T-helper 1 cell (primary cell): ENCODE results near the gene TPST2.
"Not testable (repeated sequence)": the region's sequence is repeated elsewhere in the genome, so short reads cannot be mapped to it uniquely, and the experiment has no call there.

Experiments
- DNase-seq, 5 donors: peaks; one replicate each; pipeline ENCODE4 v3.0.0-alpha.2; 2012 to 2020
- total RNA-seq, 4 donors: gene quantifications; one replicate each; lab custom pipeline; 2026; lab: John Stamatoyannopoulos, UW

The TPST2 gene
- total RNA-seq, result 29.9 to 34.9 (median 32.8) reads per million in 4 donors

GRCh38 chr22:26589845-26590736, at the start of gene TPST2:
Gene TPST2 (minus strand): TSS chr22:26590132. CDS start chr22:26541630, 48,502 bp downstream.
- DNase-seq, result peak; percentile 69 to 81 (median 70)

- DNase-seq, result no peak
Measured at GRCh38 chr22:26636296-26636695, 46.4 kb upstream of the TPST2 start.

DNA sequence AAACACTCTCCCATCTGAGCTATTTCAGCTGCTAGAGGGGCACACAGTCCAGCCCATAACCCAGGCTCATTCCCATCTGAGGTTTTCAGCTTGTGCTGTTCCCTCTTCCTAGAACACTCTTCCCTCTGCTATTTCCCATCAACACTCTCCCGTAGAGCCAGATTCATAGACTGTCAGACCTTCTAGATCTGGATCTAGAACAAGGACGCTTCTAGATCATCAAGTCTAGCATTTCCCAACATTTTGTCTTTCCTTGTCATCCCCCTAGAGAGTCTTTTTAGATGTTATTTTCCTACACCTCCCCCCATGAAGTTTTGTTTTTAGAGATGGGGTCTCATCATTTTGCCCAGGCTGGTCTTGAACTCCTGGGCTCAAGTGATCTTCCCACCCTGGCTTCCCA, 45.2 kb upstream of the TPST2 start:
- no peak for DNase-seq

DNA sequence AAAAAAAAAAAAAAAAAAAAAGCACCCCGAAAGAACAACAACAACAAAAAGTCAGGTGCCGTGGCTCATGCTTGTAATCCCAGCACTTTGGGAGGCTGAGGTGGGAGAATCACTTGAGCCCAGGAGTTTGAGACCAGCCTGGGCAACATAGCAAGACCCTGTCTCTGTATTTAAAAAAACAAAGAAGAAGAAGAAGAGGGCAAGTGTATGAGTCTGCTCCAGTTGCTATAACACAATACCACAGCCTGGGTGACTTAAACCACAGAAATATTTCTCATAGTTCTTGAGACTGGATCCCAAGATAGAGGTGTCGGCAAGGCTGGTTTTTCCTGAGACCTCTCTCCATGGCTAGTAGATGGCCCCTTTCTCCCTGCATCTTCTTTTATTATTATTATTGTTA, 44.3 kb upstream of the TPST2 start:
- DNase-seq, result no peak

DNA sequence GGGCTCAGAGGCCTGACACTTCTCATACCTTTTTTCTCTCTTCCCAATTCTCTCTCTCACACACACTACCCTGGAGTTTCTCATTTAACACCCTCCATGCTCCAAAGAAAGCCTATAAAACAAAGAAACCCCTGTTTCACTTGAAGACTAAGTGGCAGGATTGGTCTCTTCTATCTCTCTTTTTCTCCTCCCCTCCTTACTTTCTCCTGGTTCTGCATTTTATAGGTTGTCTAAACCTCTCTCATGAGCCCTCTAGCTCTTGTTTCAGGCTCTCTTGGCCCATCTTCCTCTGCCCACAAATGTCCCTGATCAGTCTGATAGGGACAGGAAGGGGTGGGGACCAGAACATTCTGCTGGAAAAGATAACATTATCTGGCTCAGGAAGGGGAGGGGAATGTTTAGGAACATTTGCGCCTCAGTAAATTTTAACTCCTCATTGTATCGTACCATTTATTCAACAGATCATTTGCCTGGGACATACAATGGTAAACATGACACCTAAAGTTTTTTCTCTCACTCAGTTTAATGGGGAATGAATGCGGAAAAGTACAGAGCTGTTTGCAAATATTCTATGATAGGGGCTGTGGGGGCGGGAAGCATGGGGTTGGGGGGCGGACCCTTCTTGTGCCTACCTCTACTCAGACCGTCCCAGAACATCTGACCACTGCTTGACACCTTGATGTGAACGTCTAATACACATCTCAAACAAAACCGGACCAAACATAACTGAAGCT, 42.7 kb upstream of the TPST2 start:
- no peak for DNase-seq

GRCh38 chr22:26631282-26631681, 41.4 kb upstream of the TPST2 start:
- no peak for DNase-seq

DNA sequence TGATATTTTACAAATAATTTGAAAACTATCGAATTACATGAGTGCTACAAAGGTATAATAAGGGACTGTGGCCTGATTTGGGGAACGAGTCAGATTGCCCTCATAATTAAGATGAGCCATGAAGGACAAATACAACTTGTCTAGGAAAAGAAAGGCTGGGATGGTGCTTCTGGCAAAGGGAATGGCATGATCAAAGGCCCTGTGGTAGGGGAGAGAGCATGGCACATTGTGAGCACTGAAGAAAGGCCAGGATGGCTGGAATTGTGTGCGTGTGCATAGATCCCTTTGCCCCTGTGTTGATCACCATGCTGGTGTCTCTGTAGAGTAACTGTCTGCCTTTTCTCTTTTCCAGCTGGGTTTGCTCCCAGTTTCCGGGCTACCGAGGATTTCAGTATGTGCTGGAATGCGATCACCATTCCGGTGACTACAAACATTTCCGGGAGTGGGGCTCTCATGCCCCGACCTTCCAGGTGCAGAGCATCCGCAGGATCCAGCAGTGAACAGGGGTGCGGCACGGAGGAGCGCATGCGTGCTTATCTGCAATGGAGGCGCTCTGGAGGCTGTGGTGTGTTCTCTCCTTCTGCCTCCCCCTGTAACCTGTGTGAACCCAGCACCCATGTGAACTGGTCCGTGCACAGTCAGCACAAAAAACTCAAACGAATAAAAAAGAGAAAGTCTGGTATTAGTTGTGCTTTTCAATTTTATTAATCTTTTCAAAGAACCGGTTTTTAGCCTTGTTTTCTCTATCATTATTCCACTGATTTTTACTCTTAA, 40.2 kb upstream of the TPST2 start:
- no peak for DNase-seq

DNA sequence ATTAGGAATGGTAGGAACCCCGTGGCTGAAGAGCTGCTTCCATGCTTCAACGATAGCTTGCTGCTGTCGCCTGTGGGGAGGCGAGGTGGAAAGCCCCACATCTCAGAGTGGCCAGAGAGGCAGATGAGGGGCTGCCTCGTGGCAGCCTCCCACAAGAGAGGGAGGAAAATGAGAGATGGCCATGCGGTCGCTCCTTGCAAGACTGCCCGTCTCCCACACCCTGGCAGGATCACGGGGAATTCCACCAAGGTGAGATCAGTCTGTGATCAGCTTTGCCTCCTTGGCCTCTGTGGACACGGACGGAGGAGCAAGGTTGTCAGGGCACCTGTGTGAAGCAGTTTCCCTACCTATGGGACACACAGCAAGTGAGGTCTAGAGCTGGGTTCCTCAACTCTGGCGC, 34.9 kb upstream of the TPST2 start:
- no peak for DNase-seq

- DNase-seq, result no peak
Measured at GRCh38 chr22:26623984-26624383, 34.1 kb upstream of the TPST2 start.

- no peak for DNase-seq
Measured at GRCh38 chr22:26621663-26622062, 31.7 kb upstream of the TPST2 start, which contains the start of gene CRYBA4. Gene CRYBA4 (plus strand): TSS chr22:26621963. CDS start chr22:26622597, 634 bp downstream.

DNA sequence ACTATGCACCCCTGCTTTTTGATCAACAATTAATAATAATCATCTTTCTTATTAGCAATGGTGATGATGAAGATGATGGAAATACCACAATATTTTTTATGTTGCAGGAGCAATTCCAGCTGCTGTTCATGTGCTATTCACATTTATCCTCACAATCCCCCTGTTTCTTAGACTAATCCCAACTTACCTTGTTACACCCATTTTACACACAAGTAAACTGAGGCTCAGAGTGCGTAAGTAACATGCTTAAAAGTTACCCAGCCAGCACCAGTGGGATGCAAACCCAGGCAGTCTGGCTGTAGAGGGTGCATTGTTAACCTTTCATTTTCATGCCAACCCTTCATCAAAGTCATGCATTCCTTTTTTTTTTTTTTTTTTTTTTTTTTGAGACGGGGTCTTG, 30.3 kb upstream of the TPST2 start:
- no peak for DNase-seq

DNA sequence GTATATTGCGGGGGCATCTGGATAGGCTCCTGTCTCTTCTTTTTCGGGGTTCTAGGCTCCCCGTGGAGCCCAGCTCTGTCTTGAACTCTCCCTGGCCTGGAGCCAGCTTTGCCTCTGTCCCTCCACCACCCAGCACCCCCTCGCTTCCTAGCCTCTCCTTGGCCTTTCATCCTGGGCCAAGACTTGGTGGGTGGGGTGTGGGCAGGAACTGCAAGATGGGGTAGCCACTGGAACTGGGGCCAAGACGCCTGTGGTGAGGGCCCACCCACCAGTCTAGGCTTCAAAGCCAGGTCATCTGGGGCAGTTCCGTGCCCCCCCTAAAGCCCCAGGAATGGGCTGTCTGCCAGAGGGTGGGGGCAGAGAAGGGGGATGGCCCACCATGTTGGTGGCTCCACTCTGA, 29.6 kb upstream of the TPST2 start:
- DNase-seq, result no peak

- DNase-seq, result no peak
Measured at GRCh38 chr22:26618455-26618854, 28.5 kb upstream of the TPST2 start.

- no peak for DNase-seq
Measured at GRCh38 chr22:26617271-26618199, 27.6 kb upstream of the TPST2 start, which contains the start of gene CRYBB1. Gene CRYBB1 (minus strand): TSS chr22:26618027. CDS start chr22:26616319, 1,708 bp downstream.

GRCh38 chr22:26616650-26617049, 26.7 kb upstream of the TPST2 start:
- no peak for DNase-seq

DNA sequence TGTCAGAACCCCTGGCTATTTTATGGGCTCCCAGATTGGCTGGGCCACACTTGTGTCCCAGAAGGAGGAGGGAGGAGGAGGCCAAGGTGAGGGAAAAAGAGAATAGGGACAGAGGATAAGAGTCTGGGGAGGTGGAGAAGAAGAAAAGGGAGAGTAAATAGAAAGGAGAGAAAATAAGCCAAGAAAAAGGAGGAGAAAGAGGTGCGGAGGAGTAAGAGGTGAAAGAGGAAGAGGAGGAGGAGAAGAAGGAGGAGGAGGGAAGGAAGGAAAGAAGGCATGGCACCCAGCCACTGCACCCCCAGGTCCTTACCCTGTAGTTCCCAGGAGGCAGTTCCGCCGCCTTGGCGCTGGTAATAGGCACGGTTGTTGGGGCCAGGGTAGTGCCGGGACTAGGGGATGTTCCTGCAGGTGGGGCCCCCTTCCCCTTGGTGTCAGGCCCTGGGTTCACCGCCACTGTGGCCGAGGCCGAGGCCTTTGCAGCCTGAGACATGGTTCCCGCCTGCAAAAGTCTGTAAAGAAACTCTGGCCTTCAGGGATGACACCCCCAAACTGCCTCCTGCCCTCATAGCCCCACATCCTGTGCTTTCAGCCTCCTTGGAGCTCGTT, 26.0 kb upstream of the TPST2 start:
- no peak for DNase-seq

DNA sequence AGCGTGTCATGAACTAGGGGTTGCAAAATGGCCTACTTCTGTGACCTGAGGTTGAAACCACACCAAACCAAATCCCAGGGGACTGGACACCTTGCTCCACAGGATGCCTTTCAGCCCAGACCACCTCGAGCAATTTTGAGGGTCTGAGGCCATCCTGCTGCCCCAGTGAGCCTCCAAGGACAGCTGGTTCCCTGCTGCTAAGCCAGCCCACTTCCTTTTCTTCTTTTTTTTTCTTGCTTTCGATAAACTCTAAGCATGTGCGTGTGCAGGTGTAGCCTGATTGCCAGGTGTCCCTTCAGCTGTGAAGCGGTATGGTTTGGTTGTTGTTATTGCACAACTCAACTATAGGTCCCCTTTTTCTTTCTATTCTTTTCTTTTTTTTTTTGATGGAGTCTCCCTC, 25.2 kb upstream of the TPST2 start:
- DNase-seq, result no peak

DNA sequence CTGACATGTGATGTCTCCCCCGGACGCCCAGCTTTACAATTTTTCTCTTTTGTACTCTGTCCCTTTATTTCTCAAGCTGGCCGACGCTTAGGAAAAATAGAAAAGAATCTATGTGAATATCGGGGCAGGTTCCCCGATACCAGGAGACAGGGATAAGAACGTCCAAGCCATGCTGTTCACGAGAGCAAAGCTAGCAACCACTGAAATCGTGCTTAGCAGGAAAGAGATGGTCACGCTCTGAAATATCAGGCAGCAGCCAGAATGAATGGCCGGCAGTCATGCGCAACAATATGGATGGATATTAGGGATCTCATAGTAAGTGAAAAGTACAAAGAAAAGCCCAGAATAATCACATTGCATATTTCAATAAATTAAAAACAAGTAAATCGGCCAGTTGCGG, 24.4 kb upstream of the TPST2 start:
- no peak for DNase-seq

DNA sequence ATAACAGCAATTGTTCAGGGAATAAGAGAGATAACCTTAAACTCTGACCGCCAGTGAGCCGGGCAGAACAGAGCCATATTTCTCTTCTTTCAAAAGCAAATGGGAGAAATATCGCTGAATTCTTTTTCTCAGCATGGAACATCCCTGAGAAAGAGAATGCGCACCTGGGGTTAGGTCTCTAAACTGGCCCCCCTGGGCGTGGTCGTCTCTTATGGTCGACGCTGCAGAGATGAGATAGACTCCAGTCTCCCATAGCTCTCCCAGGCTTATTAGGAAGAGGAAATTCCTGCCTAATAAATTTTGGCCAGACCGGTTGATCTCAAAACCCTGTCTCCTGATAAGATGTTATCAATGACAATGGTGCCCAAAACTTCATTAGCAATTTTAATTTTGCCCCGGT, 23.8 kb upstream of the TPST2 start:
- DNase-seq, result not testable (repeated sequence)

DNA sequence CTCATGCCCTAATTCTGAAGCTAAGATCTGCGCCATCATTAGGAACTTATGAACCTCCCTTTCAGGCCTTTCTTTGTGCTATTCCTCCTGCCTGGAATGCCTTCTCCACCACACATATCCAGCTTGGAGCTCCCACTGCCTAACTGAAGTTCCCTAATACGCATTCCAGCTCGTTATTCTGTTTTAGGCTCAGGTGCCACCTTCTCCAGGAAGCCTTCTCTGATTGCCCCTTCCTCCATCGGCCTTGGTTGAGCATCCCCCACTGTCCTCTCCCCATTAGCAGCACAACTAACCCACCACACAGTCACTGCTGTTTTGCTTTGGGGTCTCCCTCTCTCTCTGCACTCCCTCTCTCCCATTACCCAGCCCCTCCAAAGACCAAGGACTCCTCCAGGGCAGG, 22.7 kb upstream of the TPST2 start:
- DNase-seq, result no peak

DNA sequence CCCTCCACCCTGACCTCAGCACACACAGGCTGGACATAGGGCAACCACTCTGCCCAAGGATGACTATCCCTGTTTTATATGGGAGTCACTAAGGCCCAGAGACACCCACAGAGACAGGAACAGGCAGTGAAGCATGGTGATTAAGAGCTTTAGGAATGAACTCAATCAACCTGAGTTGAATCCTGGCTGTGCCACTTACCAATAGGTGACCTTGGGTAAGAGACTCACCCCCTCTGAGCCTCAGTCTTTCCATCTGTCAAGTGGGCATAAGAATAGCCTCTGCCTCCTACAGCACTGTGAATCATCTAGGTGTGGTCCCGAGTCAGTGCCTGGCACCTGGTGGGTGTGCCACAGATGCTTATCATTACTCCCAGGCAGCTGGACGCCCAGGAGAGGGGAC, 21.1 kb upstream of the TPST2 start:
- DNase-seq, result no peak
